ENCODE data around the gene ZNF385C. TPM values are rescaled to one million over a fixed set of nuclear protein-coding genes. Genes with fewer than 3 reads are reported as not detected.

The ZNF385C gene
- total RNA-seq, 1 donor from 2014 or later, result 0.16 TPM

DNA sequence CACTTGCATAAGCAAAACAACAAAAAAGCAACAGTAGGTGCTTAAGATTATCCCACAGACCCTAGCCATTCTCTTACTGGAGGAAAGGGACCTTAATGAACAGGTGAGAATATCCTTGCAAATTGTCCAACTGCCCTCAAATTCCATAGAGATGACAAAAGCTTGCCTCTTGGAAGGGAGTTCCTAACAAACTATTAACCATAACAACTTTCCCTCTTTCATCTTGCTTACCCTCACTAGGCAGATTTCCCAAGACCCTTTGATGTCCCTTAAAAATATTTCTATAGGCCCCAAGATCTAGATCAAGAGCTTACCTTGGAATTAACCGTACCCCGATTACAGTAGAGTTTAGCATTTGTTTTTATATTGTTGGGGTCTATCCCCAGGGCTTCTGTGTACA, 109.9 kb downstream of the ZNF385C start:
- DNase-seq (ENCODE audit: extremely low spot score, unreplicated experiment), result no peak
- no peaks in the 10 kb centered on the region for H3K27me3 Mint-ChIP-seq (ENCODE audit: unreplicated experiment)
- no peaks in the 10 kb centered on the region for H3K9me3 Mint-ChIP-seq (ENCODE audit: unreplicated experiment)
- TF ChIP-seq, protein P1, sequence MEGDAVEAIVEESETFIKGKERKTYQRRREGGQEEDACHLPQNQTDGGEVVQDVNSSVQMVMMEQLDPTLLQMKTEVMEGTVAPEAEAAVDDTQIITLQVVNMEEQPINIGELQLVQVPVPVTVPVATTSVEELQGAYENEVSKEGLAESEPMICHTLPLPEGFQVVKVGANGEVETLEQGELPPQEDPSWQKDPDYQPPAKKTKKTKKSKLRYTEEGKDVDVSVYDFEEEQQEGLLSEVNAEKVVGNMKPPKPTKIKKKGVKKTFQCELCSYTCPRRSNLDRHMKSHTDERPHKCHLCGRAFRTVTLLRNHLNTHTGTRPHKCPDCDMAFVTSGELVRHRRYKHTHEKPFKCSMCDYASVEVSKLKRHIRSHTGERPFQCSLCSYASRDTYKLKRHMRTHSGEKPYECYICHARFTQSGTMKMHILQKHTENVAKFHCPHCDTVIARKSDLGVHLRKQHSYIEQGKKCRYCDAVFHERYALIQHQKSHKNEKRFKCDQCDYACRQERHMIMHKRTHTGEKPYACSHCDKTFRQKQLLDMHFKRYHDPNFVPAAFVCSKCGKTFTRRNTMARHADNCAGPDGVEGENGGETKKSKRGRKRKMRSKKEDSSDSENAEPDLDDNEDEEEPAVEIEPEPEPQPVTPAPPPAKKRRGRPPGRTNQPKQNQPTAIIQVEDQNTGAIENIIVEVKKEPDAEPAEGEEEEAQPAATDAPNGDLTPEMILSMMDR (IDR thresholded peaks at IDR 0.05), result no peak
- no peaks in the 10 kb centered on the region for H3K4me1 Mint-ChIP-seq (ENCODE audit: unreplicated experiment)
- no peak overlapping the region for H3K4me3 Mint-ChIP-seq (ENCODE audit: unreplicated experiment)
- H3K36me3 Mint-ChIP-seq (ENCODE audit: unreplicated experiment), result peaks cover 62% of the 10 kb centered on the region
- H3K27ac Mint-ChIP-seq (ENCODE audit: unreplicated experiment), result no peak overlapping the region

- Mint-ChIP-seq H3K9me3 (ENCODE audit: unreplicated experiment) (no peaks in the 10 kb centered on the region), H3K4me3 (ENCODE audit: unreplicated experiment) (no peak overlapping the region), H3K27me3 (ENCODE audit: unreplicated experiment) (no peaks in the 10 kb centered on the region), H3K36me3 (ENCODE audit: unreplicated experiment) (peaks cover 59% of the 10 kb centered on the region), H3K4me1 (ENCODE audit: unreplicated experiment) (no peaks in the 10 kb centered on the region), H3K27ac (ENCODE audit: unreplicated experiment) (no peak overlapping the region)
- no peak for DNase-seq (ENCODE audit: extremely low spot score, unreplicated experiment)
- TF ChIP-seq, protein P1 (IDR thresholded peaks at IDR 0.05), result no peak
These were observed 110.6 kb downstream of the ZNF385C start for GRCh38 chr17:41987642-41988041.

GRCh38 chr17:41986634-41987033, 111.6 kb downstream of the ZNF385C start:
- Mint-ChIP-seq H3K4me3 (ENCODE audit: unreplicated experiment) (no peak overlapping the region), H3K27ac (ENCODE audit: unreplicated experiment) (no peak overlapping the region), H3K36me3 (ENCODE audit: unreplicated experiment) (peaks cover 61% of the 10 kb centered on the region)

GRCh38 chr17:41985919-41986318, 112.4 kb downstream of the ZNF385C start:
- Mint-ChIP-seq H3K4me3 (ENCODE audit: unreplicated experiment) (no peak overlapping the region), H3K4me1 (ENCODE audit: unreplicated experiment) (no peaks in the 10 kb centered on the region), H3K27me3 (ENCODE audit: unreplicated experiment) (no peaks in the 10 kb centered on the region), H3K36me3 (ENCODE audit: unreplicated experiment) (peaks cover 59% of the 10 kb centered on the region), H3K9me3 (ENCODE audit: unreplicated experiment) (no peaks in the 10 kb centered on the region), H3K27ac (ENCODE audit: unreplicated experiment) (no peak overlapping the region)
- TF ChIP-seq, protein P1 (IDR thresholded peaks at IDR 0.05), result no peak
- DNase-seq (ENCODE audit: extremely low spot score, unreplicated experiment), result no peak

More at GRCh38 chr17:41986634-41987033, 111.6 kb downstream of the ZNF385C start:
- Mint-ChIP-seq H3K4me1 (ENCODE audit: unreplicated experiment) (no peaks in the 10 kb centered on the region), H3K27me3 (ENCODE audit: unreplicated experiment) (no peaks in the 10 kb centered on the region), H3K9me3 (ENCODE audit: unreplicated experiment) (no peaks in the 10 kb centered on the region)
- DNase-seq (ENCODE audit: extremely low spot score, unreplicated experiment), result no peak
- TF ChIP-seq, protein P1 (IDR thresholded peaks at IDR 0.05), result no peak

DNA sequence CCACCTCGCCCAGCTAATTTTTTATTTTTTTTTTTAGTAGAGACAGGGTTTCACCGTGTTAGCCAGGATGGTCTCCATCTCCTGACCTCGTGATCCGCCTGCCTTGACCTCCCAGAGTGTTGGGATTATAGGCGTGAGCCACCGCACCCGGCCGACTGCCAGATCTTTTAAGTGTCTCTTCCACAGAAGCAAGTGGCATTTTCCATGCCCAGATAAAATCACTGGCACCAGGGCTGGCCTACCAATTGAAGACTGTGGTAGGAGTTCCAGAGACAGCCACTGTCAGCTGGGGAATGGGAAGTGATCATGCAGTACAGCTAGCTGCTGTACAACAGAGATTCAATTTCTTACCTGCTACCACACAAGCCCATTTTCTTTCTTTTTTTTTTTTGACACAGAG, 113.8 kb downstream of the ZNF385C start:
- DNase-seq (ENCODE audit: extremely low spot score, unreplicated experiment), result no peak

More for the DNA sequence above, 113.8 kb downstream of the ZNF385C start:
- no peaks in the 10 kb centered on the region for H3K27me3 Mint-ChIP-seq (ENCODE audit: unreplicated experiment)
- peaks cover 60% of the 10 kb centered on the region for H3K36me3 Mint-ChIP-seq (ENCODE audit: unreplicated experiment)
- no peak overlapping the region for H3K4me3 Mint-ChIP-seq (ENCODE audit: unreplicated experiment)
- H3K4me1 Mint-ChIP-seq (ENCODE audit: unreplicated experiment), result no peaks in the 10 kb centered on the region
- no peaks in the 10 kb centered on the region for H3K9me3 Mint-ChIP-seq (ENCODE audit: unreplicated experiment)
- no peak overlapping the region for H3K27ac Mint-ChIP-seq (ENCODE audit: unreplicated experiment)
- TF ChIP-seq, protein P1 (IDR thresholded peaks at IDR 0.05), result no peak
